Inflammatory macrophage treated with lipopolysaccharide for 1 hour (primary cell): Measurements from ENCODE around the gene SLMAP.

Experiments used
- DNase-seq, 2 donors: peaks; one replicate each; pipeline ENCODE4 v3.0.0-alpha.2; 2020 to 2022

SLMAP gene

GRCh38 chr3:57967590-57967989 lies 211.5 kb downstream of the SLMAP start:
- no peak for DNase-seq

GRCh38 chr3:57968501-57968900 lies 212.4 kb downstream of the SLMAP start:
- DNase-seq: no peak

GRCh38 chr3:57971975-57972374 lies 215.9 kb downstream of the SLMAP start:
- DNase-seq: no peak

GRCh38 chr3:57972531-57973111 lies 216.5 kb downstream of the SLMAP start:
- DNase-seq: no peak

- DNase-seq: no peak
Measured at GRCh38 chr3:57973715-57974477, 217.8 kb downstream of the SLMAP start.

- peak; percentile 55 to 65 for DNase-seq
Measured at GRCh38 chr3:57974796-57975388, 218.8 kb downstream of the SLMAP start.

- no peak for DNase-seq
Measured at GRCh38 chr3:57977818-57978235, 221.7 kb downstream of the SLMAP start.

GRCh38 chr3:57978316-57978715 lies 222.2 kb downstream of the SLMAP start:
- no peak for DNase-seq
